Measurements from ENCODE around the gene FAM50A.
A peak's percentile ranks its signal among the peaks of the same experiment; 100 is the strongest.

The FAM50A gene

GRCh38 chrX:154458954-154459778 lies 15.2 kb downstream of the FAM50A start:
- peak overlapping the region; percentile 34 to 59 (median 55) for H3K4me3 ChIP-seq
- H3K27ac ChIP-seq = peak overlapping the region in 17 of 21 experiments; percentile 10 to 89 (median 76)

- H3K27ac ChIP-seq = peak overlapping the region in 1 of 21 experiments; percentile 77
- H3K4me3 ChIP-seq = peak overlapping the region; percentile 0 to 59 (median 55)
Observed at GRCh38 chrX:154459832-154460231, 15.9 kb downstream of the FAM50A start.

- Histone ChIP-seq H3K4me3 (peak overlapping the region in 2 of 7 experiments; percentile 9 to 55), H3K27ac (no peak overlapping the region)
Observed at GRCh38 chrX:154460326-154460725, 16.4 kb downstream of the FAM50A start.

GRCh38 chrX:154462396-154462795 lies 18.5 kb downstream of the FAM50A start:
- no peak overlapping the region for H3K4me3 ChIP-seq
- no peak overlapping the region for H3K27ac ChIP-seq

- H3K4me3 ChIP-seq = no peak overlapping the region
Observed at GRCh38 chrX:154463611-154464220, 19.8 kb downstream of the FAM50A start.

GRCh38 chrX:154464806-154465365 lies 20.9 kb downstream of the FAM50A start:
- no peak overlapping the region for H3K27ac ChIP-seq
- H3K4me3 ChIP-seq = no peak overlapping the region

More at GRCh38 chrX:154463611-154464220, 19.8 kb downstream of the FAM50A start:
- H3K27ac ChIP-seq = no peak overlapping the region

- Histone ChIP-seq H3K27ac (no peak overlapping the region), H3K4me3 (no peak overlapping the region)
Observed at GRCh38 chrX:154465601-154466000, 21.7 kb downstream of the FAM50A start.

GRCh38 chrX:154466036-154466435 lies 22.1 kb downstream of the FAM50A start:
- Histone ChIP-seq H3K27ac (no peak overlapping the region), H3K4me3 (no peak overlapping the region)

- no peak overlapping the region for H3K4me3 ChIP-seq
- H3K27ac ChIP-seq = no peak overlapping the region
Observed at GRCh38 chrX:154466907-154467306, 23.0 kb downstream of the FAM50A start.

GRCh38 chrX:154467556-154467955 lies 23.6 kb downstream of the FAM50A start:
- Histone ChIP-seq H3K27ac (no peak overlapping the region), H3K4me3 (no peak overlapping the region)

- no peak overlapping the region for H3K27ac ChIP-seq
Observed at GRCh38 chrX:154468217-154468616, 24.3 kb downstream of the FAM50A start.

GRCh38 chrX:154469114-154469513 lies 25.2 kb downstream of the FAM50A start:
- H3K4me3 ChIP-seq = no peak overlapping the region
- H3K27ac ChIP-seq = no peak overlapping the region

More at GRCh38 chrX:154468217-154468616, 24.3 kb downstream of the FAM50A start:
- no peak overlapping the region for H3K4me3 ChIP-seq

GRCh38 chrX:154469880-154470279 lies 25.9 kb downstream of the FAM50A start:
- H3K27ac ChIP-seq = no peak overlapping the region
- H3K4me3 ChIP-seq = no peak overlapping the region

- H3K27ac ChIP-seq = no peak overlapping the region
Observed at GRCh38 chrX:154470434-154470833, 26.5 kb downstream of the FAM50A start.

GRCh38 chrX:154470914-154471568 lies 27.1 kb downstream of the FAM50A start:
- Histone ChIP-seq H3K4me3 (no peak overlapping the region), H3K27ac (no peak overlapping the region)

More at GRCh38 chrX:154470434-154470833, 26.5 kb downstream of the FAM50A start:
- H3K4me3 ChIP-seq = no peak overlapping the region

GRCh38 chrX:154471839-154472684 lies 28.1 kb downstream of the FAM50A start:
- no peak overlapping the region for H3K4me3 ChIP-seq
- H3K27ac ChIP-seq = no peak overlapping the region

GRCh38 chrX:154472685-154473632 lies 29.0 kb downstream of the FAM50A start:
- Histone ChIP-seq H3K27ac (no peak overlapping the region), H3K4me3 (no peak overlapping the region)

GRCh38 chrX:154473683-154474082 lies 29.7 kb downstream of the FAM50A start:
- no peak overlapping the region for H3K27ac ChIP-seq

More at GRCh38 chrX:154473683-154474082, 29.7 kb downstream of the FAM50A start:
- H3K4me3 ChIP-seq = no peak overlapping the region

Data from skin epidermis (tissue), 12 donors.